Measurements from ENCODE around the gene GCFC2.

DNA sequence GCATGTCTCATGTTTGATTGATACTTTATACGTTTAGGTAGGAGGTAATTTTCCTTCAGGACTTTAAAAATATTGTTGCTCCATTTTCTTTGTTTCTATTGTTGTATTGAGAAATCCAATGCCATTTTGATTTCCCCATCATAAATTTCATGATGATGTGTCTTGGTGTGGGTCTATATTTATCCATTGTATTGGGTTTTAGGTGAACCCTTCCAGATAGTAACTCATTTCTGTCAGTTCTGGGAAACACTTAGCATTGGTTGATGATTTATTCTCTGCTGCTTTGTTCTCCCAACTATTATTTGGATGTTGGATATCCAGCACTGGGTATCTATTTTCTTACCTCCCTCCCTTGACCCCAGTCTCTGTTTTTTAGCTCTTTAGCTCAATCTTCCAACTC lies 54.2 kb downstream of the GCFC2 start:
- no peak for TF ChIP-seq POLR2A (IDR thresholded peaks at IDR 0.05; ENCODE audit: low read length)
- no peak for TF ChIP-seq GATA1 (IDR thresholded peaks at IDR 0.05; ENCODE audit: low read depth, low read length)

Measured in erythroblast (primary cell).